Thyroid gland (tissue), 4 donors: ENCODE results near the gene PMEPA1.

ENCODE experiments used
- CTCF ChIP-seq, 6 experiments: fragments of 200-600 bp in 3 of 6; fragments of 450-650 bp in 3 of 6; sonication (generic) in 3 of 6; IDR thresholded peaks; one replicate each; pipeline ENCODE4 v1.5.1; 2016 to 2019; ENCODE audit warnings: antibody characterized with exemption in 6 of 6, mild to moderate bottlenecking in 2 of 6, inconsistent platforms in 1 of 6, moderate library complexity in 1 of 6
- POLR2A ChIP-seq, 2 donors: fragments of 450-650 bp; IDR thresholded peaks; one replicate each; pipeline ENCODE4 v1.6.1; 2017; ENCODE audit warnings: antibody characterized with exemption in 2 of 2, mild to moderate bottlenecking in 2 of 2, moderate library complexity in 1 of 2

GRCh38 chr20:57666834-57667157 is 43.0 kb downstream of the PMEPA1 start:
- TF ChIP-seq POLR2A (IDR thresholded peaks at IDR 0.05): no peak
- no peak for TF ChIP-seq CTCF (IDR thresholded peaks at IDR 0.05)
